AG09319 (cell line): Measurements from ENCODE around the gene ACER1.
"Not testable (repeated sequence)": the region's sequence is repeated elsewhere in the genome, so short reads cannot be mapped to it uniquely, and the experiment has no call there.

Source experiments
- DNase-seq: peaks from one replicate; pipeline ENCODE4 v3.0.0-alpha.2; 2010; ENCODE audit warnings: low read depth; ENCODE audit errors: extremely low read depth
- TF ChIP-seq, protein P1 (sequence below): IDR thresholded peaks from 2 replicates; pipeline ENCODE4 v1.5.1; 2011; ENCODE audit warnings: low read depth, mild to moderate bottlenecking, inconsistent platforms, low read length, moderate library complexity

Gene ACER1

GRCh38 chr19:6312018-6312417 lies 21.4 kb downstream of the ACER1 start:
- TF ChIP-seq, protein P1, sequence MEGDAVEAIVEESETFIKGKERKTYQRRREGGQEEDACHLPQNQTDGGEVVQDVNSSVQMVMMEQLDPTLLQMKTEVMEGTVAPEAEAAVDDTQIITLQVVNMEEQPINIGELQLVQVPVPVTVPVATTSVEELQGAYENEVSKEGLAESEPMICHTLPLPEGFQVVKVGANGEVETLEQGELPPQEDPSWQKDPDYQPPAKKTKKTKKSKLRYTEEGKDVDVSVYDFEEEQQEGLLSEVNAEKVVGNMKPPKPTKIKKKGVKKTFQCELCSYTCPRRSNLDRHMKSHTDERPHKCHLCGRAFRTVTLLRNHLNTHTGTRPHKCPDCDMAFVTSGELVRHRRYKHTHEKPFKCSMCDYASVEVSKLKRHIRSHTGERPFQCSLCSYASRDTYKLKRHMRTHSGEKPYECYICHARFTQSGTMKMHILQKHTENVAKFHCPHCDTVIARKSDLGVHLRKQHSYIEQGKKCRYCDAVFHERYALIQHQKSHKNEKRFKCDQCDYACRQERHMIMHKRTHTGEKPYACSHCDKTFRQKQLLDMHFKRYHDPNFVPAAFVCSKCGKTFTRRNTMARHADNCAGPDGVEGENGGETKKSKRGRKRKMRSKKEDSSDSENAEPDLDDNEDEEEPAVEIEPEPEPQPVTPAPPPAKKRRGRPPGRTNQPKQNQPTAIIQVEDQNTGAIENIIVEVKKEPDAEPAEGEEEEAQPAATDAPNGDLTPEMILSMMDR, result no peak

DNA sequence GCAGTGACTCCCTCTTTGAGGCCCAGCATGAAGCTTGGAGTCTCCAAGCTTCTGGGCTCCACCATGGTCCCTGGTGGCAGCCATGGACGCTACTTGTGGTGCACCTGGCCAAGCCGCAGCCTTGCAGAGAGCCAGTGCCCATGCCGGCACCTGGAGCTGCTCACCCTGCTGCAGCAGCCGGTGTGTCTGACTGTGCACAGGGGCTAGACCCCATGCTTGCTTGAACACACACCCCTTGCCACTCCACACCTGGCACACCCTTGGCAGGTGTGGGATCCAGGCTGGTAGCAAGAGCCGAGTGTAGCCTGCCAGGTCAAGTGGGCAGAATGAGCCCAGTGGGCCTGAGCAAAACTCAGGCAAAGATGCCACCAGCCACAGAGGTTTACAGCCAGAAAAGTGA lies 35.0 kb downstream of the ACER1 start:
- TF ChIP-seq, protein P1, result no peak
- no peak for DNase-seq

More at GRCh38 chr19:6312018-6312417, 21.4 kb downstream of the ACER1 start:
- DNase-seq, result no peak

DNA sequence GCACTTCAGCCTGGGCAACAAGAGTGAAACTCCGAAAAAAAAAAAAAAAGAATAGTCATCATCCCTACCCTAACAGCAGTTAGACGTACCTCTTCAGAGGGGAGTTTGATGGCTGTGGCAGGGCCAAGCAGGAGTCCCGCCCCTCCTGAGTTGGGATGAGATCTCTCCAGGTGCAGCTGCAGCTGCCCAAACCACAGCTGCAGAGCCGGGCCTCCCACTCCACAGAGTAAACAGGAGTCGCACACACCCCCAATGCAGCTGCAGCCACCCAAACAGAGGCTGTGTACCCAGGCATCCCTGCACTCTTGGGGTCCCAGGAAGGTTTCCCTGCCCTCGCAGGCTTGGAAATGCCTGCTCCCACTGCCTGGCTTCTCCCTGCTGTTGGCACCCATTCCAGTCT lies 36.2 kb downstream of the ACER1 start:
- TF ChIP-seq, protein P1, result no peak
- DNase-seq, result no peak

GRCh38 chr19:6292006-6292405 lies 41.4 kb downstream of the ACER1 start:
- DNase-seq, result no peak
- TF ChIP-seq, protein P1, result no peak

GRCh38 chr19:6288737-6289136 lies 44.7 kb downstream of the ACER1 start:
- no peak for DNase-seq
- TF ChIP-seq, protein P1, result no peak

DNA sequence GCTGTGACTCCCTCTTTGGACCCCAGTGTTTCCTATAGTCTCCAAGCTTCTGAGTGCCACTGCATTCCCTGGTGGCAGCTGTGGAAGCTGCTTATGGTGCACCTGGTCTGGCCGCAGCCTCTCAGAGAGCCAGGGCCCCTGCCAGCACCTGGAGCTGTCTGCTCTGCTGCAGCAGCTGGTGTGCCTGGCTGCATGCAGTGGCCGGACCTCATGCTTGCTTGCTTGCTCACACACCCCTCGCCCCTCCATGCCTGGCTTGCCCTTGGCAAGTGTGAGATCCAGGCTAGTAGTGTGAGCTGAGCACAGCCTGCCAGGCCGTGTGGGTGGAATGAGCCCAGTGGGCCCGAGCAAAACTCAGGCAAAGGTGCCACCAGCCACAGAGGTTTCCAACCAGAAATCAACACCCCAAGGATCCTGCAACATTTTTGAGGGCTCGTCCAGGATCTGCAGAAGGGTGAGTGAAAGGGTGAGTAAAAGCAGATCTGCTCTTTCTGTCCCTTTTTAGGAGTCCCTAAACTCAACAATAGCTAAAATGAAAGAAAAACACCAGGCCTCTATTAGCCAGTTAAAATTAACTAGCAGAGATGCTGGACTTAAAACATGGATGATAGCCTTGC lies 46.0 kb downstream of the ACER1 start:
- TF ChIP-seq, protein P1, result no peak
- no peak for DNase-seq

DNA sequence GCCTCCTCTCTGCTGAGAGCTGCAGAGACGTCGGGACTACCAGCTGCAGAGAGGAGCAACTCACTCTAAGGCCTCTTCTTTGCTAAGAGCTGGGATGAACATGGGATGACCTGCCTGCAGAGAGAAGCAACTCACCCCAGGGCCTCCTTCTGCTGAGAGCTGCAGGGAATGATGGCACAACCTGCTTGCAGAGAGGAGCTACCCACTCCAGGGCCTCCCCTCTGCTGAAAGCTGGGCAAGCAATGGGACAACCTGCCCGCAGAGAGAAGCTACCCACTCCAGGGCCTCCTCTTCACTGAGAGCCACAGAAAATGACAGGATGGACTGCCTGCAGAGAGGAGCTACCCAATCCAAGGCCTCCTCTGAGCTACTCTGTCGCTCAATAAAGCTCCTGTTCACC lies 46.7 kb downstream of the ACER1 start:
- DNase-seq, result no peak
- TF ChIP-seq, protein P1, result no peak

DNA sequence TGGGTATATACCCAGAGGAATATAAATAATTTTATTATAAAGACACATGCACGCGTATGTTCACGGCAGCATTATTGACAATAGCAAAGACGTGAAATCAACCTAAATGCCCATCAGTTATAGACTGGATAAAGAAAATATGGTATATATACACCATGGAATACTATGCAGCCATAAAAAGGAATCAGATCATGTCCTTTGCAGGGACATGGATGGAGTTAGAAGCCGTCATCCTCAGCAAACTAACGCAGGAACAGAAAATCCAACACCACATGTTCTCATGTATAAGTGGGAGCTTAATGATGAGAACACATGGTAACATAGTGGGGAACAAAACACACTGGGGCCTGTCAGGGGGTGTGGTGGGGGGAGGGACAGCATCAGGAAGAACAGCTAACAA lies 51.0 kb downstream of the ACER1 start:
- DNase-seq, result not testable (repeated sequence)
